Measurements from ENCODE around the gene ZC3H7B. TPM values are rescaled to one million over a fixed set of nuclear protein-coding genes. Genes with fewer than 3 reads are reported as not detected.

ZC3H7B gene
- total and polyA plus RNA-seq, 2 experiments from 2014 or later: 5.4 to 54.9 TPM

GRCh38 chr22:41368543-41369423, 67.5 kb downstream of the ZC3H7B start:
- Histone ChIP-seq H3K9ac (no peak overlapping the region), H3K9me2 (ENCODE audit: insufficient read depth) (no peaks in the 10 kb centered on the region), H3K27me3 (replicated peaks; ENCODE audit: insufficient read depth) (no peaks in the 10 kb centered on the region), H3K4me1 (ENCODE audit: insufficient read depth) (peaks cover 10% of the 10 kb centered on the region), H3F3A (ENCODE audit: insufficient read depth) (peaks cover 16% of the 10 kb centered on the region; the same call in 1 of the 2 replicates), H3K4me2 (ENCODE audit: unreplicated experiment) (no peak overlapping the region), H3K79me2 (ENCODE audit: insufficient read depth) (no peaks in the 10 kb centered on the region), H4K20me1 (ENCODE audit: insufficient read depth) (no peaks in the 10 kb centered on the region), H2AFZ (no peak overlapping the region), H3K36me3 (ENCODE audit: low read depth) (no peaks in the 10 kb centered on the region), H3K9me3 (ENCODE audit: low read depth) (no peaks in the 10 kb centered on the region), H3K4me3 (no peak overlapping the region), H3K27ac (no peak overlapping the region)
- whole genome bisulfite sequencing, 2 experiments (ENCODE audit: low coverage in 1 of 2, low lambda C conversion rate in 2 of 2, missing lambda C conversion rate in 2 of 2): 31 to 36% methylated on average over 18 to 19 of the region's 19 CpGs
- in situ Hi-C loops (cut with MboI): no loop called here
- DNase-seq: no peak
- no peak for TF ChIP-seq EZH2 (IDR thresholded peaks at IDR 0.05; ENCODE audit: insufficient read depth, poor library complexity, severe bottlenecking)
- TF ChIP-seq EZH2phosphoT487 (IDR thresholded peaks at IDR 0.05; ENCODE audit: insufficient read depth, low read depth): no peak

DNA sequence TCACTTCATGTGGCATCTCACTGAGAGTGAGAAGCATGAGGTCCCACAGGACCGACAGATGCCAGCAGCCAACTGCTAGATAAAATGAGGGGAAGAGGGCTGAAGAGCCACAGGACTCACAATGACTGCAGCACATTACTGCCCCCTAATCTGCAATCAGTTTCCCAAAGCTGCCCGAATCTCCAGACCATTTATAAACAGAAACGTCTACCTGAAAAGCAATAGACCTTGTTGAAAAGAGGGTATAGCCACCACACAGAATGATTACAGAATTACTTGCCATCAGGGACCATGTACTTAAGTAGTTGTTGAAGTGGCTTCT, 68.1 kb downstream of the ZC3H7B start:
- in situ Hi-C loops (cut with MboI): no loop called here
- no peak overlapping the region for H3K4me3 ChIP-seq

GRCh38 chr22:41369837-41370236, 68.5 kb downstream of the ZC3H7B start:
- H3K27me3 ChIP-seq (replicated peaks; ENCODE audit: insufficient read depth): no peaks in the 10 kb centered on the region
- no peak overlapping the region for H2AFZ ChIP-seq
- 82 to 83% methylated on average over 8 to 9 of the region's 9 CpGs for whole genome bisulfite sequencing, 2 experiments (ENCODE audit: low coverage in 1 of 2, low lambda C conversion rate in 2 of 2, missing lambda C conversion rate in 2 of 2)
- no peak overlapping the region for H3K4me3 ChIP-seq
- TF ChIP-seq EZH2phosphoT487 (IDR thresholded peaks at IDR 0.05; ENCODE audit: insufficient read depth, low read depth) (no peak), EZH2 (IDR thresholded peaks at IDR 0.05; ENCODE audit: insufficient read depth, poor library complexity, severe bottlenecking) (no peak)
- in situ Hi-C loops (cut with MboI): no loop called here
- no peak overlapping the region for H3K27ac ChIP-seq
- no peak overlapping the region for H3K4me2 ChIP-seq (ENCODE audit: unreplicated experiment)
- DNase-seq: no peak
- H3K4me1 ChIP-seq (ENCODE audit: insufficient read depth): peaks cover 10% of the 10 kb centered on the region
- H3K9ac ChIP-seq: no peak overlapping the region
- H3K36me3 ChIP-seq (ENCODE audit: low read depth): no peaks in the 10 kb centered on the region
- no peaks in the 10 kb centered on the region for H4K20me1 ChIP-seq (ENCODE audit: insufficient read depth)
- H3K9me2 ChIP-seq (ENCODE audit: insufficient read depth): no peaks in the 10 kb centered on the region
- peaks cover 16% of the 10 kb centered on the region; the same call in 1 of the 2 replicates for H3F3A ChIP-seq (ENCODE audit: insufficient read depth)
- no peaks in the 10 kb centered on the region for H3K79me2 ChIP-seq (ENCODE audit: insufficient read depth)
- no peaks in the 10 kb centered on the region for H3K9me3 ChIP-seq (ENCODE audit: low read depth)

More for the DNA sequence above, 68.1 kb downstream of the ZC3H7B start:
- WGBS, 2 experiments (ENCODE audit: low coverage in 1 of 2, low lambda C conversion rate in 2 of 2, missing lambda C conversion rate in 2 of 2): 11 to 27% methylated on average over 3 of the region's 3 CpGs
- Histone ChIP-seq H3K9ac (no peak overlapping the region), H3K27me3 (replicated peaks; ENCODE audit: insufficient read depth) (no peaks in the 10 kb centered on the region), H3K4me2 (ENCODE audit: unreplicated experiment) (no peak overlapping the region), H2AFZ (no peak overlapping the region), H3K9me2 (ENCODE audit: insufficient read depth) (no peaks in the 10 kb centered on the region), H3K27ac (no peak overlapping the region), H3K79me2 (ENCODE audit: insufficient read depth) (no peaks in the 10 kb centered on the region), H3K9me3 (ENCODE audit: low read depth) (no peaks in the 10 kb centered on the region), H3F3A (ENCODE audit: insufficient read depth) (peaks cover 16% of the 10 kb centered on the region; the same call in 1 of the 2 replicates), H4K20me1 (ENCODE audit: insufficient read depth) (no peaks in the 10 kb centered on the region), H3K36me3 (ENCODE audit: low read depth) (no peaks in the 10 kb centered on the region), H3K4me1 (ENCODE audit: insufficient read depth) (peaks cover 10% of the 10 kb centered on the region)
- DNase-seq: no peak
- no peak for TF ChIP-seq EZH2phosphoT487 (IDR thresholded peaks at IDR 0.05; ENCODE audit: insufficient read depth, low read depth)
- no peak for TF ChIP-seq EZH2 (IDR thresholded peaks at IDR 0.05; ENCODE audit: insufficient read depth, poor library complexity, severe bottlenecking)

GRCh38 chr22:41377846-41378245, 76.5 kb downstream of the ZC3H7B start:
- H3K4me2 ChIP-seq (ENCODE audit: unreplicated experiment): no peak overlapping the region
- no peak overlapping the region for H2AFZ ChIP-seq
- no peaks in the 10 kb centered on the region for H3K9me2 ChIP-seq (ENCODE audit: insufficient read depth)
- H3K9me3 ChIP-seq (ENCODE audit: low read depth): no peaks in the 10 kb centered on the region
- no peaks in the 10 kb centered on the region for H4K20me1 ChIP-seq (ENCODE audit: insufficient read depth)
- no peak overlapping the region for H3K27ac ChIP-seq
- no peaks in the 10 kb centered on the region for H3K27me3 ChIP-seq (replicated peaks; ENCODE audit: insufficient read depth)
- TF ChIP-seq EZH2 (IDR thresholded peaks at IDR 0.05; ENCODE audit: insufficient read depth, poor library complexity, severe bottlenecking) (no peak), EZH2phosphoT487 (IDR thresholded peaks at IDR 0.05; ENCODE audit: insufficient read depth, low read depth) (no peak)
- in situ Hi-C loops (cut with MboI): no loop called here
- DNase-seq: no peak
- peaks cover 8% of the 10 kb centered on the region; the same call in 1 of the 2 replicates for H3K4me1 ChIP-seq (ENCODE audit: insufficient read depth)
- no peaks in the 10 kb centered on the region for H3K79me2 ChIP-seq (ENCODE audit: insufficient read depth)
- H3K9ac ChIP-seq: no peak overlapping the region
- no peaks in the 10 kb centered on the region for H3K36me3 ChIP-seq (ENCODE audit: low read depth)
- no peak overlapping the region for H3K4me3 ChIP-seq
- peaks cover 10% of the 10 kb centered on the region for H3F3A ChIP-seq (ENCODE audit: insufficient read depth)
- 58 to 59% methylated on average over 6 of the region's 6 CpGs for WGBS, 2 experiments (ENCODE audit: low coverage in 1 of 2, low lambda C conversion rate in 2 of 2, missing lambda C conversion rate in 2 of 2)
